ENCODE measurements around the gene SH2D6.

Gene SH2D6

DNA sequence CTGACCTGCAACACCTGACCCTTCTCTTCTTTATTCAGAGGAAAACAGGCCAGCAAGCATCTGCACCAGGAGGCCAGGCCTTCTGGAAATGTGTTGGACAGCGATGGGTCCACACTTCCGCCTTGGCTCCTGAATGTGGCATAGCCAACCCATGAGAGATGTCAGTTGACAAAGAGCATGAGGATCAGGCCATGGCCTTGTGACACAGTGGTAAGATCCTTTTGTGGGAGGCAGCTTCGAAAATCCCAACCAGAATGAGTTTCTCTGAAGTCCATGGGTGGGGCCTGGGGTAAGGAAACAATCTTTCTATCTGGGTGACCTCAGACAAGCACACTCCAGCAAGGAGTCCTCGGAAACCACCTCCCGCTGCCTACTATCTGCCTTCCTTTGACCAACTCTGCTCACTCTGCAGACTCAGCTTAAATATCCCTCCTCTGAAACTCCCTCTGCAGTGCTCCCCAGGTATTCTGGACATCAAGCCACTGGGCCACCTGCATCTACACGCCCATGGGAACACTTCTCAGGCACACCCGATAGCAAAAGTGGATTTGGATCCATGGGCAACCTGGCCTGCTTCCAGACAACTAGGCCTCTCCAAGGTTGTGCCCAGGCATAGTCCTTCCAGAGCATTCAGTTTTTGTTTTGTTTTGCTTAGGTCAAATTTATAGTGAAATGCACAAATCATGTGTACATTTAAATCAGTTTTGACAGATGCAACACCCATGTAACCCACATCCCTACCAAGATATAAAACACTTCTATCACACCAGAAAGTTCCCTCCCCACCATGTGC lies 3.6 kb upstream of the SH2D6 start:
- no peak overlapping the region for H3K27ac ChIP-seq
- TF ChIP-seq ZFX (IDR thresholded peaks at IDR 0.05; ENCODE audit: borderline replicate concordance): no peak
- TF ChIP-seq, protein P1, sequence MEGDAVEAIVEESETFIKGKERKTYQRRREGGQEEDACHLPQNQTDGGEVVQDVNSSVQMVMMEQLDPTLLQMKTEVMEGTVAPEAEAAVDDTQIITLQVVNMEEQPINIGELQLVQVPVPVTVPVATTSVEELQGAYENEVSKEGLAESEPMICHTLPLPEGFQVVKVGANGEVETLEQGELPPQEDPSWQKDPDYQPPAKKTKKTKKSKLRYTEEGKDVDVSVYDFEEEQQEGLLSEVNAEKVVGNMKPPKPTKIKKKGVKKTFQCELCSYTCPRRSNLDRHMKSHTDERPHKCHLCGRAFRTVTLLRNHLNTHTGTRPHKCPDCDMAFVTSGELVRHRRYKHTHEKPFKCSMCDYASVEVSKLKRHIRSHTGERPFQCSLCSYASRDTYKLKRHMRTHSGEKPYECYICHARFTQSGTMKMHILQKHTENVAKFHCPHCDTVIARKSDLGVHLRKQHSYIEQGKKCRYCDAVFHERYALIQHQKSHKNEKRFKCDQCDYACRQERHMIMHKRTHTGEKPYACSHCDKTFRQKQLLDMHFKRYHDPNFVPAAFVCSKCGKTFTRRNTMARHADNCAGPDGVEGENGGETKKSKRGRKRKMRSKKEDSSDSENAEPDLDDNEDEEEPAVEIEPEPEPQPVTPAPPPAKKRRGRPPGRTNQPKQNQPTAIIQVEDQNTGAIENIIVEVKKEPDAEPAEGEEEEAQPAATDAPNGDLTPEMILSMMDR (IDR thresholded peaks at IDR 0.05): no peak

DNA sequence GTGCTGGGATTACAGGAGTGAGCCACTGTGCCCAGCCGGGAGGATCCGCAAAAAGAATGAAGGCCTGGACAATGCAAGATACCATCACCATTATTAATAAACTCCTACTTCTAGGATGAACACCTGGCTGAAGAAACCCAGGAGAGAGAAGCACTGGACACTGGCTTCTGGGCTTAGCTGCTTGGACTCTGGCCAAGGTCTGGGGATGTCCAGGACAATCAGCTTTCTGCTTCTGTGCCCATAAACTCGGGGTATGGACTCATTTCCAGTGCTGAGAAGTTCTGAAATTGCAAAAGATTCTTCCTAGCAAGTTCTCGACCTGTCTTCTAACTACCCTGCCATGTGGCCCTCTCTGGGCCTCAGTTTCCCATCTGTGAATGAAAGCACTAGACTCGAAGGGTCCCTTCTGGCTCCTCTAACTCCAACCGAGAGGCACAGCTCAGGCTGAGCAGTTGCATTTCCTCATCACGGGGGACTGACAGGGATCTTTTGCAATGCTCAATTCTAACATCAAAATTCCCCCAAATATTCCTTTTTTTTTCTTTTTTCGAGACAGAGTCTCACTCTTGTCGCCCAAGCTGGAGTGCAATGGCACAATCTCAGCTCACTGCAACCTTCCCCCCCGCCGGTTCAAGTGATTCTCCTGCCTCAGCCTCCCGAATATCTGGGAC lies 2.4 kb upstream of the SH2D6 start:
- H3K27ac ChIP-seq: no peak overlapping the region
- TF ChIP-seq, protein P1 (IDR thresholded peaks at IDR 0.05): no peak
- TF ChIP-seq ZFX (IDR thresholded peaks at IDR 0.05; ENCODE audit: borderline replicate concordance): no peak

DNA sequence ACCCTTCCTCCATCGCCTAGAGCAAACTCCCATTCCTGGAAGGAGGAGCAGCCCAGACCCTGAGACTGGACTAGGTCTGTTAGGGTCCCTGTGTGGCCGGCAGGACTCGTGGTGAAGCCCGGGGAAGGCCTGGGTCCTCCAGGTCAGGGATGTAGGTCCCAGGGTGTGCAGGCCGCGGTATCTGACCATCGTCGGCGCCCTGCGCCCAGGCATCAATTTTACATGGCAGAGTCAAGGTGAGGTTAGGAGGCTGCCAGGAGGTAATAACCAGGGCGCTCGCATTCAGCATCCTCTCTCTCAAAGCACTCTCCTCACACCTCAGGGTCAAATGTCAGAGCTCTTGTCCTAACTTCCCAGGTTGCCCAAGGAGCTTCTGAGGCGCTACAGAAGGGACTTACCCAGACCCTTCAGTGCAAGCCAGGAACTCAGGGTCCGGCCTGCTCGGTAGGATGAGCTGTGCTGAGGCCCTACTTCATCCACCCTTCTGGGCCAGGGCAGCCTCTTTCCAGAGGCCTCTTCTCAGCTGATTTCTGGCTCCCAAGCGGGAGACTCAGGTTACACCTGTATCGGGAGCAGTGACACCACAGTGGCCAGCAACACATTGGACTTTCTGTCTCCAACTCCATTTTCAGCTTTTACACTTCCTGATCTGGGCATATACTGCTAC lies 628 bp downstream of the SH2D6 start:
- TF ChIP-seq, protein P1 (IDR thresholded peaks at IDR 0.05): no peak
- TF ChIP-seq ZFX (IDR thresholded peaks at IDR 0.05; ENCODE audit: borderline replicate concordance): no peak
- H3K27ac ChIP-seq: peak overlapping the region; percentile 96

DNA sequence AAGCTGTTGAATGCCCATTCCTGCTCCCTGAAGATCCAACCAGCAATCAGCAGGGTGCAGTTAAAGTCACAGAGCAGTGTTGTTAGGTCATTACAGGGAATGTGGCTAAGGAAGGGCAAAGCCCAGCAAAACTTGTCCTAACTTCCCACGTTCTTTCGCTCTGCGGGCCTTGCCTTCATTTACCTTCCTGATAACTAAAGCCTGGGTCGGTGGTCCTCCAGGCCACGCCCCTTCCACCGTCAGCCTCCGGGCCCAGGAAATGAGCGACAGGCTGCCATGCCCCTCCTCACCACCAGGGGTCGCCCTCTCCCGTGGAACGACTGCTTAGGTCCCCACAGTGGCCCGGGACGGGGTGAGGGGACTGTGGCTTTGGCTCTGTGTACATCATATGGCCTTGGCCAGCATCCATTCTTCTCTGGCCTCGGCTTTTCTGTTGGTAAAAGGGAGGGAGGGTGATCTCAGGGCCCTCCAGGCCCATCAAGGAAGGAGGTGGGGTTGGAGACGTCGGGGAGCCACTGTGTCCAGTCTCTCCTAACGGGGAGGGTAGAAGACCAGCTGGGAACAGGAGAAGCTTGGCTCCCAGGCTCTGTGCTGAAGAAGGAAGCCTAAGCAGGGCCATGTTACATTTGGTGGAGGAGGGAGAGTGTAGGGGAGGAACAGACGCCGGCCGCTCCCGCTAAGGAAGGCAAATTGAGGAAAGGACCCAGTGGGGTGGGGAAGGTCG lies 2.2 kb downstream of the SH2D6 start:
- TF ChIP-seq, protein P1 (IDR thresholded peaks at IDR 0.05): peak; percentile 97
- no peak for TF ChIP-seq ZFX (IDR thresholded peaks at IDR 0.05; ENCODE audit: borderline replicate concordance)
- H3K27ac ChIP-seq: peak overlapping the region; percentile 96

DNA sequence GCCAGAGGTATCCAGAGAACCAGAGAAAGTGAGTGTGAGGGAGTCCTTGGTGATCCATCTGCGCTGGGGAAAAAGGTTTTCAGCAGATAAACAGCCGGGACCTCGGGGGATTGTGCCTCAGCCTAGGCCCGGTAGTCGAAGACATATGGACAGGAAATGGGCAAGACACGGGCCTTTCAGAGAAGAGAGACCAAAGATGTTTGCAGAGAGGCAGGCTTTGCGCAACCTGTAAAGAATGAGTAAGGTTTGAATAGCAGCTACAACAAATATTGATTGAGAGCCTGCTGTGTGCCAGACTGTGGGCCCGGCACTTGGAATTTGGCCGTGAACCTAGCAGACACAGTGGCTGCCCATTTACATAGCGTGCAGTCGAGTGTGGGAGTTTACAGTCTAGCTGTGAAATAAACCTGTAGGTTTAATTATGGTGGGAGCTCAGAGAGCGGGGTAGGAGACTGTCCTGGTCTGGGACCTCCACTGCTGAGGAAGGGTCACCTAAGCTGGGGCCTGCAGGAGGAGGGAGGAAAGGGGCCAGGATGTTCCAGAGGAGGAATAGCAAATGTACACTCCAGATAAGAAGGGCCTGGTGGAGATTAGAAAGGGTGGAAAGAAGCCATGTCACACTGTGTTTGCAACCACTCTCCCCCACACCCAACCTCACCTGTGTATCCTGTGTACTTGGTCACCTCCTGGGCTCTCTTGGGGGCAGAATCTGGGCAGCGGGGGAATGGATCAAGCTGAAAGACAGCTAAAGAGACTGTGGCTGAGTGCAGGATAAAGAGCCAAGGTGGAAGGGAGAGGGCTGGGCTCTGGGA lies 3.0 kb downstream of the SH2D6 start:
- TF ChIP-seq, protein P1 (IDR thresholded peaks at IDR 0.05): no peak
- no peak for TF ChIP-seq ZFX (IDR thresholded peaks at IDR 0.05; ENCODE audit: borderline replicate concordance)
- H3K27ac ChIP-seq: peak overlapping the region; percentile 96

DNA sequence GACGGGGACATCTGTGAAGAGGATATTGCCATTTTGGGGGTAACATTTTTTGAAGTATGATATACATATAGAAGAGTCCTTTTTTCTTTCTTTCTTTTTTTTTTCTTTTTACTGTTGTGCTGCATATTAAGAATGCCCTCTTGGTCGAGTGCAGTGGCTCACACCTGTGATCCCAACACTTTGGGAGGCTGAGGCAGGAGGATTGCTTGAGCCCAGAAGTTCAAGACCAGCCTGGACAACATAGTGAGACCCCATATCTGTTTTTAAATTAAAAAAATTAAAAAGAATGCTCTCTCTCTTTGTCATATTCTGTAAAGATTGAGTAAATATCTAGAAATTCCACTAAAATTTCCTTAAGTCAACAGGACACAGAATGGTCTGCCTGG lies 3.6 kb downstream of the SH2D6 start:
- peak overlapping the region; percentile 96 for H3K27ac ChIP-seq
- TF ChIP-seq, protein P1 (IDR thresholded peaks at IDR 0.05): no peak
- no peak for TF ChIP-seq ZFX (IDR thresholded peaks at IDR 0.05; ENCODE audit: borderline replicate concordance)

Data from 22Rv1 (cell line).